ENCODE data around the gene UBXN4. TPM values are rescaled to one million over a fixed set of nuclear protein-coding genes. Genes with fewer than 3 reads are reported as not detected.

The UBXN4 gene
- polyA plus RNA-seq, 1 of the 3 experiments (the other 2 are of a cell fraction): 32.7 TPM

- H3K27ac ChIP-seq (ENCODE audit: low read depth in 2 of 2, low read length in 1 of 2): peak overlapping the region; percentile 25 to 67; a peak in 3 of 4 replicates
- WGBS (ENCODE audit: low lambda C conversion rate): 68% methylated on average over 5 of the region's 5 CpGs
- no peaks in the 10 kb centered on the region for H3K79me2 ChIP-seq (ENCODE audit: insufficient read depth)
- no peaks in the 10 kb centered on the region for H4K20me1 ChIP-seq (ENCODE audit: insufficient read depth)
- no peak overlapping the region for H3K4me2 ChIP-seq
- no peak overlapping the region for H2AFZ ChIP-seq (ENCODE audit: low read depth)
- H3K9ac ChIP-seq: no peak overlapping the region
- no peaks in the 10 kb centered on the region for H3K9me3 ChIP-seq
- DNase-seq: no peak
- ChIA-PET POLR2A (no interaction called here), CTCF (interaction anchor here (1.0 to 7.8 kb wide), 4 partner anchors 11 to 798 kb away, joined by 3 to 62 read pairs (median 4); no protein-coding TSS in a partner anchor)
- H3K4me3 ChIP-seq (ENCODE audit: low read depth in 2 of 2, low read length in 1 of 2): no peak overlapping the region
- no peaks in the 10 kb centered on the region for H3K27me3 ChIP-seq (ENCODE audit: insufficient read depth)
- TF ChIP-seq PBX3 (IDR thresholded peaks at IDR 0.05): peak; percentile 55
- no peak for TF ChIP-seq RFX5 (IDR thresholded peaks at IDR 0.05; ENCODE audit: low read length)
- TF ChIP-seq FOSL2 (IDR thresholded peaks at IDR 0.05; ENCODE audit: borderline replicate concordance, low read depth): peak; percentile 25; the same call in 1 of the 2 replicates
- TF ChIP-seq EZH2phosphoT487 (IDR thresholded peaks at IDR 0.05; ENCODE audit: borderline replicate concordance, low read depth): no peak
- no peak for TF ChIP-seq EP300 (IDR thresholded peaks at IDR 0.05; ENCODE audit: borderline replicate concordance in 1 of 2, low read depth in 1 of 2, low read length in 1 of 2)
- TF ChIP-seq POLR2AphosphoS5 (IDR thresholded peaks at IDR 0.05; ENCODE audit: low read depth, low read length): no peak
- no peak for TF ChIP-seq SMC3 (IDR thresholded peaks at IDR 0.05; ENCODE audit: low read depth, low read length)
- TF ChIP-seq NFIC (IDR thresholded peaks at IDR 0.05; ENCODE audit: borderline replicate concordance): peak; percentile 39; the same call in 1 of the 2 replicates
- no peak for TF ChIP-seq TEAD4 (IDR thresholded peaks at IDR 0.05; ENCODE audit: borderline replicate concordance, insufficient read depth)
- TF ChIP-seq MXI1 (IDR thresholded peaks at IDR 0.05; ENCODE audit: low read depth, low read length): no peak
- peak; percentile 37; the same call in 1 of the 2 replicates for TF ChIP-seq JUND (IDR thresholded peaks at IDR 0.05)
- no peak for TF ChIP-seq CTCF (IDR thresholded peaks at IDR 0.05)
- TF ChIP-seq GABPA (IDR thresholded peaks at IDR 0.05; ENCODE audit: low read depth): no peak
- peaks cover 17% of the 10 kb centered on the region for H3F3A ChIP-seq (replicated peaks; ENCODE audit: insufficient read depth)
- H3K4me1 ChIP-seq (ENCODE audit: control insufficient read depth in 1 of 2, insufficient read depth in 2 of 2, low read depth in 1 of 2, low read length in 1 of 2): no peaks in the 10 kb centered on the region
- H3K9me2 ChIP-seq: no peaks in the 10 kb centered on the region
- H3K36me3 ChIP-seq (replicated peaks in 1 of 2; ENCODE audit: control insufficient read depth in 1 of 2, insufficient read depth in 2 of 2, low read length in 1 of 2): peaks cover 45 to 47% of the 10 kb centered on the region in 2 experiments
Measured at GRCh38 chr2:135786823-135787222, 45.2 kb downstream of the UBXN4 start.

- ChIA-PET POLR2A (no interaction called here), CTCF (interaction anchor here (0.5 kb wide), 1 partner anchor 18 kb away, joined by 3 read pairs; no protein-coding TSS in a partner anchor)
Measured at GRCh38 chr2:135790423-135790822, 48.8 kb downstream of the UBXN4 start.

More at GRCh38 chr2:135790423-135790822, 48.8 kb downstream of the UBXN4 start:
- no peak overlapping the region for H3K9ac ChIP-seq
- no peak overlapping the region for H3K4me3 ChIP-seq (ENCODE audit: low read depth in 2 of 2, low read length in 1 of 2)
- DNase-seq: no peak
- no peak overlapping the region for H3K27ac ChIP-seq (ENCODE audit: low read depth in 2 of 2, low read length in 1 of 2)
- H2AFZ ChIP-seq (ENCODE audit: low read depth): no peak overlapping the region
- no peak overlapping the region for H3K4me2 ChIP-seq
- whole genome bisulfite sequencing (ENCODE audit: low lambda C conversion rate): 91% methylated on average over 10 of the region's 10 CpGs
- H3K4me1 ChIP-seq (ENCODE audit: control insufficient read depth in 1 of 2, insufficient read depth in 2 of 2, low read depth in 1 of 2, low read length in 1 of 2): no peaks in the 10 kb centered on the region
- H3K36me3 ChIP-seq (replicated peaks in 1 of 2; ENCODE audit: control insufficient read depth in 1 of 2, insufficient read depth in 2 of 2, low read length in 1 of 2): peaks cover 9 to 12% of the 10 kb centered on the region in 2 experiments
- peaks cover 10% of the 10 kb centered on the region for H3F3A ChIP-seq (replicated peaks; ENCODE audit: insufficient read depth)
- H3K27me3 ChIP-seq (ENCODE audit: insufficient read depth): no peaks in the 10 kb centered on the region
- TF ChIP-seq MXI1 (IDR thresholded peaks at IDR 0.05; ENCODE audit: low read depth, low read length) (no peak), FOXJ3 (CRISPR knock-in tag; IDR thresholded peaks at IDR 0.05) (no peak), CTCF (IDR thresholded peaks at IDR 0.05) (no peak), NFIC (IDR thresholded peaks at IDR 0.05; ENCODE audit: borderline replicate concordance) (no peak), TAF1 (IDR thresholded peaks at IDR 0.05; ENCODE audit: borderline replicate concordance, low read depth, low read length) (no peak), EZH2phosphoT487 (IDR thresholded peaks at IDR 0.05; ENCODE audit: borderline replicate concordance, low read depth) (no peak), SIN3A (IDR thresholded peaks at IDR 0.05; ENCODE audit: borderline replicate concordance, low read depth, low read length) (no peak), YY1 (IDR thresholded peaks at IDR 0.05; ENCODE audit: low read depth) (no peak), FOSL2 (IDR thresholded peaks at IDR 0.05; ENCODE audit: borderline replicate concordance, low read depth) (no peak), IRF3 (IDR thresholded peaks at IDR 0.05; ENCODE audit: low read depth, low read length) (no peak), EP300 (IDR thresholded peaks at IDR 0.05; ENCODE audit: borderline replicate concordance in 1 of 2, low read depth in 1 of 2, low read length in 1 of 2) (no peak), RFX5 (IDR thresholded peaks at IDR 0.05; ENCODE audit: low read length) (no peak), RAD21 (IDR thresholded peaks at IDR 0.05; ENCODE audit: low read length) (no peak)
- H4K20me1 ChIP-seq (ENCODE audit: insufficient read depth): no peaks in the 10 kb centered on the region
- no peaks in the 10 kb centered on the region for H3K9me2 ChIP-seq
- H3K79me2 ChIP-seq (ENCODE audit: insufficient read depth): no peaks in the 10 kb centered on the region
- H3K9me3 ChIP-seq: no peaks in the 10 kb centered on the region
